PFSK-1 (cell line): ENCODE results near the gene CHDH.

Experiments
- FOXP2 ChIP-seq: optimal IDR thresholded peaks from 2 replicates; pipeline ENCODE3; 2011; ENCODE audit warnings: borderline replicate concordance, control low read depth, inconsistent platforms; ENCODE audit not compliant: insufficient read depth; ENCODE audit errors: extremely low read length, extremely low read depth
- POLR2AphosphoS5 ChIP-seq: IDR thresholded peaks from 2 replicates; pipeline ENCODE4 v1.6.1; 2012; ENCODE audit warnings: low read depth, mild to moderate bottlenecking, control low read depth, low read length, moderate library complexity
- REST ChIP-seq, 2 experiments: IDR thresholded peaks; 2 replicates each; pipeline versions ENCODE4 v1.6.1 to v1.8.0; 2011 to 2012; ENCODE audit warnings: low read depth in 2 of 2, low read length in 2 of 2, control low read depth in 1 of 2, inconsistent platforms in 1 of 2, mild to moderate bottlenecking in 1 of 2, moderate library complexity in 1 of 2; ENCODE audit not compliant: insufficient read depth in 1 of 2
- SIN3A ChIP-seq: IDR thresholded peaks from 2 replicates; pipeline ENCODE4 v1.6.1; 2012; ENCODE audit warnings: mild to moderate bottlenecking, low read length, moderate library complexity, borderline replicate concordance; ENCODE audit not compliant: insufficient read depth
- TAF1 ChIP-seq: IDR thresholded peaks from 2 replicates; pipeline ENCODE4 v1.6.1; 2012; ENCODE audit warnings: low read length, control low read depth, borderline replicate concordance; ENCODE audit not compliant: insufficient read depth

Gene CHDH

GRCh38 chr3:53820084-53820483 lies 26.1 kb downstream of the CHDH start:
- TF ChIP-seq TAF1 = no peak
- no peak for TF ChIP-seq REST (IDR thresholded peaks at IDR 0.05; ENCODE audit: insufficient read depth in 1 of 2, low read depth in 2 of 2, low read length in 2 of 2)
- no peak for TF ChIP-seq SIN3A
- no peak for TF ChIP-seq POLR2AphosphoS5
- TF ChIP-seq FOXP2 = no peak

- no peak for TF ChIP-seq TAF1
- TF ChIP-seq FOXP2 = no peak
- no peak for TF ChIP-seq POLR2AphosphoS5
- TF ChIP-seq REST (IDR thresholded peaks at IDR 0.05; ENCODE audit: insufficient read depth in 1 of 2, low read depth in 2 of 2, low read length in 2 of 2) = no peak
- no peak for TF ChIP-seq SIN3A
Observed at GRCh38 chr3:53819163-53819868, 26.9 kb downstream of the CHDH start.

GRCh38 chr3:53818221-53819162 lies 27.7 kb downstream of the CHDH start:
- TF ChIP-seq POLR2AphosphoS5 (no peak), REST (IDR thresholded peaks at IDR 0.05; ENCODE audit: insufficient read depth in 1 of 2, low read depth in 2 of 2, low read length in 2 of 2) (no peak), TAF1 (no peak), SIN3A (no peak), FOXP2 (no peak)

- no peak for TF ChIP-seq SIN3A
- TF ChIP-seq POLR2AphosphoS5 = no peak
- TF ChIP-seq TAF1 = no peak
- no peak for TF ChIP-seq REST (IDR thresholded peaks at IDR 0.05; ENCODE audit: insufficient read depth in 1 of 2, low read depth in 2 of 2, low read length in 2 of 2)
- TF ChIP-seq FOXP2 = no peak
Observed at GRCh38 chr3:53817809-53818208, 28.4 kb downstream of the CHDH start.
